ENCODE data around the gene PLTP.
"Not testable (repeated sequence)": the region's sequence is repeated elsewhere in the genome, so short reads cannot be mapped to it uniquely, and the experiment has no call there.

Gene PLTP

DNA sequence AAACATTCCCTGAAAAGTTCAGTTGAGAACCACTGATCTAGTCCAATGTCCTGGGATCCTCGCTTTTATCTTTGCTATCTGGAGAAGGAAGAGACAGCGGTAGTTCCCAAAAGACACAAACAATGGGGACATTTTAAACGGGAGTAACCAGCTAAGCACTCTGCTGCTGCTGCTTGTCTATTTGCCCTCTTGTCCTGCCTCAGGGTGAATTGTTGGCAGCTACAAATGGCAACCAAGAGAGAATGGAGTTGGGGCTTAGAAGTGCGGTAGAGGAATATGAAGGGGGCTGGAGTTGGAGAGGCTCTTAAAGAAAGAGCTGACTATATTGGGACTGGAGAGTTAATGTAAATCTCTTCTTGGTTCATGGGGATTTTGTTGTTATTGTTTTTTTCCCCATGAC, 37.4 kb downstream of the PLTP start:
- H3K27ac ChIP-seq, result no peak overlapping the region
- no peak overlapping the region for H3K4me3 ChIP-seq (ENCODE audit: low read depth, low read length)
- no peak for DNase-seq
- H3K36me3 ChIP-seq (replicated peaks), result no peaks in the 10 kb centered on the region
- in situ Hi-C loops (cut with HindIII; ENCODE audit: low pct_ligation_motif_present, low sequenced_read_pairs), result no loop called here
- TF ChIP-seq, protein P1, sequence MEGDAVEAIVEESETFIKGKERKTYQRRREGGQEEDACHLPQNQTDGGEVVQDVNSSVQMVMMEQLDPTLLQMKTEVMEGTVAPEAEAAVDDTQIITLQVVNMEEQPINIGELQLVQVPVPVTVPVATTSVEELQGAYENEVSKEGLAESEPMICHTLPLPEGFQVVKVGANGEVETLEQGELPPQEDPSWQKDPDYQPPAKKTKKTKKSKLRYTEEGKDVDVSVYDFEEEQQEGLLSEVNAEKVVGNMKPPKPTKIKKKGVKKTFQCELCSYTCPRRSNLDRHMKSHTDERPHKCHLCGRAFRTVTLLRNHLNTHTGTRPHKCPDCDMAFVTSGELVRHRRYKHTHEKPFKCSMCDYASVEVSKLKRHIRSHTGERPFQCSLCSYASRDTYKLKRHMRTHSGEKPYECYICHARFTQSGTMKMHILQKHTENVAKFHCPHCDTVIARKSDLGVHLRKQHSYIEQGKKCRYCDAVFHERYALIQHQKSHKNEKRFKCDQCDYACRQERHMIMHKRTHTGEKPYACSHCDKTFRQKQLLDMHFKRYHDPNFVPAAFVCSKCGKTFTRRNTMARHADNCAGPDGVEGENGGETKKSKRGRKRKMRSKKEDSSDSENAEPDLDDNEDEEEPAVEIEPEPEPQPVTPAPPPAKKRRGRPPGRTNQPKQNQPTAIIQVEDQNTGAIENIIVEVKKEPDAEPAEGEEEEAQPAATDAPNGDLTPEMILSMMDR (IDR thresholded peaks at IDR 0.05; ENCODE audit: low read depth, low read length, missing control alignments), result no peak
- H3K27me3 ChIP-seq (replicated peaks), result no peaks in the 10 kb centered on the region

DNA sequence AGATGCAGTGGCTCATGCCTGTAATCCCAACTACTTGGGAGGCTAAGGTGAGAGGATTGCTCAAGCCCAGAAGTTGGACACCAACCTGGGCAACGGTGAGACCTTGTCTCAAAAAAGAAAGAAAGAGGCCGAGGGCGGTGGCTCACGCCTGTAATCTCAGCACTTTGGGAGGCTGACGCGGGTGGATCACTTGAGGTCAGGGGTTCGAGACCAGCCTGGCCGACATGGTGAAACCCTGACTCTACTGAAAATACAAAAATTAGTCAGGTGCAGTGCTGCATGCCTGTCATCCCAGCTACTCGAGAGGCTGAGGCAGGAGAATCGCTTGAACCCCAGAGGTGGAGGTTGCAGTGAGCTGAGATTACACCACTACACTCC, 37.9 kb downstream of the PLTP start:
- H3K27ac ChIP-seq; H3K27me3 ChIP-seq (replicated peaks); H3K36me3 ChIP-seq (replicated peaks); H3K4me3 ChIP-seq (ENCODE audit: low read depth, low read length); DNase-seq; in situ Hi-C loops (cut with HindIII; ENCODE audit: low pct_ligation_motif_present, low sequenced_read_pairs): not testable (repeated sequence)

DNA sequence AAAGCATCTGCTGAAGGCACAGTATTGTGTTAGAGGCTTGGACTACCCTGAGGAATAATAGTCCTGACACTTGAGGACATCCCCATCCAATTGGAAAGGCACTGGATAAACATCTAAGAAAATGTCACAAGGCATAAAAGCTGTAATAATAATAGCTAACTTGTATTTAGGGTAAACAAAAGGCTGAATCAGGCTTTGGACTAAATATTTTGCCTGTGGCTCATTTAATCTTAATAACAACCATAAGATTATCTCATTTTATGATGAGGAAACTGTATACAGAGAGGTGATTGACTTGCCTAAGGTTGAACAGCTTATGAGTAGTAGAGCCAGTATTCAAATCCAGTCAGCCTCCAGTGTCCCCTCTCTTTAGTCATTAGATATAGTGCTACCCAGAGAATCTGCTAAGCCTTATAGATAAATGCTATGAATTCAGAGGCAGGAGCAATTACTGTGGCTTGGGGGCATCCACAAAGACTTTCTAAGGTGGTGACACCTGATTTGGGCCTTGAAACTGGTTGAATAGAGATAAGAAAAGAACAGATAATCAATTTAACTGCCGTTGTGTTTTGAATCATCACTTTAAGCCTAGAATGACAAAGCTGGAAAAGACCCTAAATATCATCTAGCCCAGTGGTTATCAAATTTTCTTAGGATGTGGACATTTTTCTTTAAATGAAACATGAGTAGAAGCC, 38.4 kb downstream of the PLTP start:
- in situ Hi-C loops (cut with HindIII; ENCODE audit: low pct_ligation_motif_present, low sequenced_read_pairs), result no loop called here
- no peaks in the 10 kb centered on the region for H3K27me3 ChIP-seq (replicated peaks)
- TF ChIP-seq, protein P1 (IDR thresholded peaks at IDR 0.05; ENCODE audit: low read depth, low read length, missing control alignments), result no peak
- no peak for DNase-seq
- no peaks in the 10 kb centered on the region for H3K36me3 ChIP-seq (replicated peaks)
- H3K4me3 ChIP-seq (ENCODE audit: low read depth, low read length), result no peak overlapping the region
- no peak overlapping the region for H3K27ac ChIP-seq

DNA sequence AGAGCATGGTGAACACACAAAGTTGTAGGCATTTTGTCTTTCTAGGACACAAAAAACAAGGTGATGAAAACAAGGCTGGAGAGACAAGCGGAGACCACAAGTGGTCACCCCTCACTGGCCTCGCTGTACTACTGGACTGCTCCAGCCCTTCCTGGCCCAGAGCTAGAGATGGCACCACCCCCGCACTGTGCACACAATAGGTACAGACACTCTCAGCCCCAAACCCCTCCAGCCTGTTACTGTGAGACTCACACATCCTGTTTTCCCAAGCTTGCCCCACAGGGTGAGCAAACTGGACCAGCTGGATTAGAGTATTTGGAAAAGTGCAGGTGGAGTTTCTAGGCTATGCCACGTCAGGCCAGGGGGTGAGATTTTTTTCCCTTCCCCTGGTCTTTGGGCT, 39.3 kb downstream of the PLTP start:
- Histone ChIP-seq H3K27me3 (replicated peaks) (no peaks in the 10 kb centered on the region), H3K27ac (no peak overlapping the region), H3K4me3 (ENCODE audit: low read depth, low read length) (no peak overlapping the region), H3K36me3 (replicated peaks) (no peaks in the 10 kb centered on the region)
- TF ChIP-seq, protein P1 (IDR thresholded peaks at IDR 0.05; ENCODE audit: low read depth, low read length, missing control alignments), result no peak
- DNase-seq, result no peak
- in situ Hi-C loops (cut with HindIII; ENCODE audit: low pct_ligation_motif_present, low sequenced_read_pairs), result no loop called here

DNA sequence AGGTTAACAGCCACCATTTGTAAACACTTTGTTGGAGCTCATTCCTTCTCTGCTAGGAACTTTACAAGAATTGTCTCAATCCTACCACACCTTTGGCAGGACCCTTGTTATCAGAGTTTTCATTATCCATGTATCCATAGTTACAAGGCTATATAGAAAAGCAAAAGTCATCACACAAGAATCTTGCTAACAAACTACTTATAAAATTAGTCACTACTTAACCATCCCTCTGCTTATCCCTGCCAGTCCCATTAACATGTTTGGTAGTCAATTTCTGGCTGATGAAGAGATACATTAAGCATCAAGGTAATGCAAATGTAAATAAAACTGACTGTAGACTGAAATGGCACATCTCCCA, 44.2 kb downstream of the PLTP start:
- DNase-seq, result no peak
- no peak overlapping the region for H3K4me3 ChIP-seq (ENCODE audit: low read depth, low read length)
- in situ Hi-C loops (cut with HindIII; ENCODE audit: low pct_ligation_motif_present, low sequenced_read_pairs), result no loop called here
- TF ChIP-seq, protein P1 (IDR thresholded peaks at IDR 0.05; ENCODE audit: low read depth, low read length, missing control alignments), result no peak
- no peaks in the 10 kb centered on the region for H3K36me3 ChIP-seq (replicated peaks)
- H3K27ac ChIP-seq, result peak overlapping the region; percentile 76
- H3K27me3 ChIP-seq (replicated peaks), result no peaks in the 10 kb centered on the region

DNA sequence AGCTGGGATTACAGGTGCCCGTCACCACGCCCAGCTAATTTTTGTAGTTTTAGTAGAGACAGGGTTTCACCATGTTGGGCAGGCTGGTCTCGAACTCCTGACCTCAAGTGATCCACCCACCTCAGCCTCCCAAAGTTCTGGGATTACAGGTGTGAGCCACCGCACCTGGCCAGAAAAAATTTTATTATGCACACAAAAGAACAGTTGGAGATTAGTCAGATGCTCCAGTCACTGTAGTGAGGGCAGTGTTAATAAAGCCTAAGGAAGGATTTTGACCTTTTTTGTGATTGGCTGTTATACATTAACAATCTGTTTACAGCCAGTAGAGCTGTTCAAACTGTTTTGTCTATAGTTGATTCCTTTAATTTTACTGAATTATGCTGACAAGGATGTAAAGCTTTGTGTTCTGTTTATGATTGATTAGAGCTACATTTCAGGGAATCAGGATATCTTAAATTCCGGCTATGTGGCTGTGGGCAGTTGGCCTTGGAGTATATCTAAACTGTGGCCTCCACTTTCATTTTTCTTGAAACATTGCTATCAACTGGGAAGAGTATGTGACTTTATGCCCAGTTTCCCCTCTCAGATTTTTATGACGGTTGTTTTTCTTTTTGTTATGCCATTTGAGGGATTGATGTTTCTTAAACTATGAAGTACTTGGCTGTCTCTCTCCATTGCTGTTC, 44.7 kb downstream of the PLTP start:
- TF ChIP-seq, protein P1 (IDR thresholded peaks at IDR 0.05; ENCODE audit: low read depth, low read length, missing control alignments), result no peak
- no peaks in the 10 kb centered on the region for H3K27me3 ChIP-seq (replicated peaks)
- H3K4me3 ChIP-seq (ENCODE audit: low read depth, low read length), result no peak overlapping the region
- DNase-seq, result no peak
- in situ Hi-C loops (cut with HindIII; ENCODE audit: low pct_ligation_motif_present, low sequenced_read_pairs), result no loop called here
- peak overlapping the region; percentile 76 for H3K27ac ChIP-seq
- no peaks in the 10 kb centered on the region for H3K36me3 ChIP-seq (replicated peaks)

Measured in brain microvascular endothelial cell (primary cell).